Measurements from ENCODE around the gene HPX.

HPX gene

GRCh38 chr11:6437993-6438392 is 2.8 kb downstream of the HPX start:
- Histone ChIP-seq H4K20me1 (ENCODE audit: insufficient read depth, low read length) (no peaks in the 10 kb centered on the region), H3K4me1 (ENCODE audit: insufficient read depth, low read length) (no peaks in the 10 kb centered on the region), H3K27ac (ENCODE audit: low read length) (no peak overlapping the region), H3K4me2 (ENCODE audit: insufficient read depth, low read length) (no peak overlapping the region), H3K9me3 (ENCODE audit: insufficient read depth, low read length, severe bottlenecking) (no peaks in the 10 kb centered on the region), H3K36me3 (ENCODE audit: insufficient read depth, low read length) (no peaks in the 10 kb centered on the region), H3K9ac (ENCODE audit: low read depth, low read length) (no peak overlapping the region), H3K27me3 (ENCODE audit: insufficient read depth, low read length, poor library complexity) (no peaks in the 10 kb centered on the region), H3K4me3 (ENCODE audit: low read depth in 1 of 2, low read length in 2 of 2) (no peak overlapping the region), H3K79me2 (ENCODE audit: insufficient read depth, low read length) (no peaks in the 10 kb centered on the region), H2AFZ (ENCODE audit: low read depth, low read length) (no peak overlapping the region)
- TF ChIP-seq EZH2 (IDR thresholded peaks at IDR 0.05; ENCODE audit: borderline replicate concordance, low read depth, low read length, severe bottlenecking) = no peak
- TF ChIP-seq, protein P1, sequence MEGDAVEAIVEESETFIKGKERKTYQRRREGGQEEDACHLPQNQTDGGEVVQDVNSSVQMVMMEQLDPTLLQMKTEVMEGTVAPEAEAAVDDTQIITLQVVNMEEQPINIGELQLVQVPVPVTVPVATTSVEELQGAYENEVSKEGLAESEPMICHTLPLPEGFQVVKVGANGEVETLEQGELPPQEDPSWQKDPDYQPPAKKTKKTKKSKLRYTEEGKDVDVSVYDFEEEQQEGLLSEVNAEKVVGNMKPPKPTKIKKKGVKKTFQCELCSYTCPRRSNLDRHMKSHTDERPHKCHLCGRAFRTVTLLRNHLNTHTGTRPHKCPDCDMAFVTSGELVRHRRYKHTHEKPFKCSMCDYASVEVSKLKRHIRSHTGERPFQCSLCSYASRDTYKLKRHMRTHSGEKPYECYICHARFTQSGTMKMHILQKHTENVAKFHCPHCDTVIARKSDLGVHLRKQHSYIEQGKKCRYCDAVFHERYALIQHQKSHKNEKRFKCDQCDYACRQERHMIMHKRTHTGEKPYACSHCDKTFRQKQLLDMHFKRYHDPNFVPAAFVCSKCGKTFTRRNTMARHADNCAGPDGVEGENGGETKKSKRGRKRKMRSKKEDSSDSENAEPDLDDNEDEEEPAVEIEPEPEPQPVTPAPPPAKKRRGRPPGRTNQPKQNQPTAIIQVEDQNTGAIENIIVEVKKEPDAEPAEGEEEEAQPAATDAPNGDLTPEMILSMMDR (IDR thresholded peaks at IDR 0.05; ENCODE audit: borderline replicate concordance, extremely low read depth, low read length, poor library complexity, severe bottlenecking) = no peak
- DNase-seq = no peak
- ATAC-seq (ENCODE audit: insufficient read depth, low read depth) = no peak

- H3K4me1 ChIP-seq (ENCODE audit: insufficient read depth, low read length) = no peaks in the 10 kb centered on the region
- H3K27ac ChIP-seq (ENCODE audit: low read length) = no peak overlapping the region
- H3K4me3 ChIP-seq (ENCODE audit: low read depth in 1 of 2, low read length in 2 of 2) = no peak overlapping the region
- H3K9me3 ChIP-seq (ENCODE audit: insufficient read depth, low read length, severe bottlenecking) = no peaks in the 10 kb centered on the region
- no peak overlapping the region for H2AFZ ChIP-seq (ENCODE audit: low read depth, low read length)
- ATAC-seq (ENCODE audit: insufficient read depth, low read depth) (no peak), DNase-seq (no peak)
- no peak overlapping the region for H3K4me2 ChIP-seq (ENCODE audit: insufficient read depth, low read length)
- no peaks in the 10 kb centered on the region for H4K20me1 ChIP-seq (ENCODE audit: insufficient read depth, low read length)
- H3K79me2 ChIP-seq (ENCODE audit: insufficient read depth, low read length) = no peaks in the 10 kb centered on the region
- no peaks in the 10 kb centered on the region for H3K36me3 ChIP-seq (ENCODE audit: insufficient read depth, low read length)
- TF ChIP-seq EZH2 (IDR thresholded peaks at IDR 0.05; ENCODE audit: borderline replicate concordance, low read depth, low read length, severe bottlenecking) = no peak
- TF ChIP-seq, protein P1 (IDR thresholded peaks at IDR 0.05; ENCODE audit: borderline replicate concordance, extremely low read depth, low read length, poor library complexity, severe bottlenecking) = no peak
- no peak overlapping the region for H3K9ac ChIP-seq (ENCODE audit: low read depth, low read length)
- no peaks in the 10 kb centered on the region for H3K27me3 ChIP-seq (ENCODE audit: insufficient read depth, low read length, poor library complexity)
Observed at GRCh38 chr11:6437423-6437822, 3.4 kb downstream of the HPX start.

GRCh38 chr11:6433998-6434660 is 6.7 kb downstream of the HPX start:
- Histone ChIP-seq H3K27ac (ENCODE audit: low read length) (no peak overlapping the region), H3K4me3 (ENCODE audit: low read depth in 1 of 2, low read length in 2 of 2) (no peak overlapping the region), H2AFZ (ENCODE audit: low read depth, low read length) (no peak overlapping the region), H3K36me3 (ENCODE audit: insufficient read depth, low read length) (no peaks in the 10 kb centered on the region), H3K79me2 (ENCODE audit: insufficient read depth, low read length) (no peaks in the 10 kb centered on the region), H4K20me1 (ENCODE audit: insufficient read depth, low read length) (no peaks in the 10 kb centered on the region), H3K9ac (ENCODE audit: low read depth, low read length) (no peak overlapping the region), H3K9me3 (ENCODE audit: insufficient read depth, low read length, severe bottlenecking) (no peaks in the 10 kb centered on the region), H3K4me1 (ENCODE audit: insufficient read depth, low read length) (no peaks in the 10 kb centered on the region), H3K4me2 (ENCODE audit: insufficient read depth, low read length) (no peak overlapping the region), H3K27me3 (ENCODE audit: insufficient read depth, low read length, poor library complexity) (no peaks in the 10 kb centered on the region)
- DNase-seq (no peak), ATAC-seq (ENCODE audit: insufficient read depth, low read depth) (no peak)
- no peak for TF ChIP-seq EZH2 (IDR thresholded peaks at IDR 0.05; ENCODE audit: borderline replicate concordance, low read depth, low read length, severe bottlenecking)
- TF ChIP-seq, protein P1 (IDR thresholded peaks at IDR 0.05; ENCODE audit: borderline replicate concordance, extremely low read depth, low read length, poor library complexity, severe bottlenecking) = no peak

Measured in DND-41 (cell line).